GM23338 (cell line): ENCODE data around the gene EPS8L1. TPM values are rescaled to one million over a fixed set of nuclear protein-coding genes. Genes with fewer than 3 reads are reported as not detected.

Experiments
- ATAC-seq: fragments of 200-7000 bp; cut with Tn5 transposase; 3 replicates; pipeline ENCODE4 v1.9.1; 2020
- DNase-seq: peaks from one replicate; pipeline ENCODE4 v3.0.0-alpha.2; 2015; ENCODE audit warnings: low spot score
- H2AFZ ChIP-seq: fragments of 200-600 bp; sonication (generic); 2 replicates; pipeline ENCODE4 v1.8.0; 2016; ENCODE audit warnings: antibody characterized with exemption, mild to moderate bottlenecking, moderate library complexity
- H3F3A ChIP-seq: fragments of 200-600 bp; sonication (generic); replicated peaks from 2 replicates; pipeline ENCODE4 v1.8.0; 2017; ENCODE audit warnings: antibody characterized with exemption, mixed run types, low read depth
- H3K27ac ChIP-seq: fragments of 200-600 bp; sonication (generic); 2 replicates; pipeline ENCODE4 v1.6.1; 2016; ENCODE audit warnings: low read depth
- H3K27me3 ChIP-seq: fragments of 200-600 bp; sonication (generic); 2 replicates; pipeline ENCODE4 v1.8.0; 2016; ENCODE audit warnings: mild to moderate bottlenecking, mixed run types, moderate library complexity; ENCODE audit not compliant: insufficient read depth
- H3K36me3 ChIP-seq: fragments of 200-600 bp; sonication (generic); 2 replicates; pipeline ENCODE4 v1.8.0; 2016; ENCODE audit warnings: mild to moderate bottlenecking; ENCODE audit not compliant: insufficient read depth
- H3K4me1 ChIP-seq: fragments of 200-600 bp; sonication (generic); 2 replicates; pipeline ENCODE4 v1.8.0; 2016; ENCODE audit warnings: mild to moderate bottlenecking, moderate library complexity; ENCODE audit not compliant: insufficient read depth
- H3K4me2 ChIP-seq: fragments of 200-600 bp; sonication (generic); 2 replicates; pipeline ENCODE4 v1.7.1; 2017; ENCODE audit warnings: mixed run types
- H3K4me3 ChIP-seq: fragments of 200-600 bp; sonication (generic); 2 replicates; pipeline ENCODE4 v1.6.1; 2016; ENCODE audit warnings: mixed run types
- H3K79me2 ChIP-seq: fragments of 200-600 bp; sonication (generic); replicated peaks from 2 replicates; pipeline ENCODE4 v1.8.0; 2017; ENCODE audit warnings: mild to moderate bottlenecking; ENCODE audit not compliant: insufficient read depth
- H3K9me2 ChIP-seq: fragments of 200-600 bp; sonication (generic); 2 replicates; pipeline ENCODE4 v1.8.0; 2017; ENCODE audit not compliant: insufficient read depth
- H4K20me1 ChIP-seq: fragments of 200-600 bp; sonication (generic); replicated peaks from 2 replicates; pipeline ENCODE4 v1.8.0; 2017; ENCODE audit warnings: mild to moderate bottlenecking; ENCODE audit not compliant: insufficient read depth
- H3K27ac Mint-ChIP-seq: 2 replicates; pipeline ENCODE4 v1.8.0; 2020; ENCODE audit warnings: inconsistent platforms, mild to moderate bottlenecking, moderate library complexity, mixed read lengths
- H3K27me3 Mint-ChIP-seq: 3 replicates; pipeline ENCODE4 v1.8.0; 2022; ENCODE audit warnings: low read depth, mild to moderate bottlenecking, moderate library complexity, mixed read lengths, inconsistent platforms; ENCODE audit not compliant: insufficient read depth, poor library complexity
- H3K36me3 Mint-ChIP-seq: 3 replicates; pipeline ENCODE4 v1.8.0; 2021; ENCODE audit warnings: low read depth, mild to moderate bottlenecking, inconsistent platforms, moderate library complexity, mixed read lengths
- H3K4me1 Mint-ChIP-seq: 3 replicates; pipeline ENCODE4 v1.8.0; 2020; ENCODE audit warnings: mild to moderate bottlenecking, inconsistent platforms, mixed read lengths
- H3K4me3 Mint-ChIP-seq: 3 replicates; pipeline ENCODE4 v1.8.0; 2021; ENCODE audit warnings: moderate library complexity, mild to moderate bottlenecking, inconsistent platforms, mixed read lengths
- H3K9me3 Mint-ChIP-seq: 3 replicates; pipeline ENCODE4 v1.8.0; 2020; ENCODE audit warnings: moderate library complexity, mild to moderate bottlenecking, inconsistent platforms, mixed read lengths
- CREB1 ChIP-seq: fragments of 250-450 bp; sonication (Bioruptor Pico); IDR thresholded peaks from 2 replicates; pipeline ENCODE4 v1.5.0; 2020; ENCODE audit warnings: low read depth, mild to moderate bottlenecking, moderate library complexity
- EZH2 ChIP-seq: fragments of 200-600 bp; sonication (generic); IDR thresholded peaks from one replicate; pipeline ENCODE4 v1.8.0; 2017; ENCODE audit warnings: antibody characterized with exemption, mild to moderate bottlenecking, low read depth; ENCODE audit not compliant: unreplicated experiment
- EZH2phosphoT487 ChIP-seq: fragments of 200-600 bp; sonication (generic); IDR thresholded peaks from one replicate; pipeline ENCODE4 v1.8.1; 2018; ENCODE audit warnings: antibody characterized with exemption; ENCODE audit not compliant: unreplicated experiment
- JUNB ChIP-seq: IDR thresholded peaks from one replicate; pipeline ENCODE4 v1.6.1; 2016; ENCODE audit warnings: antibody characterized with exemption; ENCODE audit not compliant: unreplicated experiment
- NANOG ChIP-seq: IDR thresholded peaks from 2 replicates; pipeline ENCODE4 v1.6.1; 2016; ENCODE audit warnings: antibody characterized with exemption, borderline replicate concordance
- POLR2AphosphoS5 ChIP-seq: IDR thresholded peaks from 2 replicates; pipeline ENCODE4 v1.6.1; 2016; ENCODE audit warnings: antibody characterized with exemption, low read depth
- STAT1 ChIP-seq: IDR thresholded peaks from one replicate; pipeline ENCODE4 v1.6.1; 2016; ENCODE audit warnings: antibody characterized with exemption; ENCODE audit not compliant: unreplicated experiment
- ZNF114 ChIP-seq: fragments of 250-450 bp; sonication (Bioruptor Pico); IDR thresholded peaks from 2 replicates; pipeline ENCODE4 v1.5.0; 2020; ENCODE audit warnings: mild to moderate bottlenecking, moderate library complexity
- ZNF331 ChIP-seq: fragments of 250-450 bp; sonication (Bioruptor Pico); IDR thresholded peaks from 2 replicates; pipeline ENCODE4 v1.5.0; 2020; ENCODE audit warnings: low read depth, mild to moderate bottlenecking, moderate library complexity
- polyA plus RNA-seq: library from polyadenylated mRNA; unstranded; fragments of >200 nt; fragmentation: Nextera tagmentation; extraction: Ambion mirVana; gene quantifications from 2 replicates; pipeline ENCODE4 v1.2.1, GENCODE V29; 2016
- total RNA-seq: library from RNA; depleted of rRNA; stranded (reverse); fragments of >200 nt; shearing (Covaris generic); gene quantifications from 2 replicates; pipeline ENCODE4 v1.2.3, GENCODE V29; 2014
- TF ChIP-seq, protein P1 (sequence below): IDR thresholded peaks from one replicate; pipeline ENCODE4 v1.6.1; 2018; ENCODE audit warnings: antibody characterized with exemption; ENCODE audit not compliant: unreplicated experiment
- TF ChIP-seq, protein P2 (sequence below): IDR thresholded peaks from 2 replicates; pipeline ENCODE4 v1.6.1; 2016; ENCODE audit warnings: antibody characterized with exemption

The EPS8L1 gene
- total and polyA plus RNA-seq, 2 experiments from 2014 or later: 47.5 to 51.2 TPM

DNA sequence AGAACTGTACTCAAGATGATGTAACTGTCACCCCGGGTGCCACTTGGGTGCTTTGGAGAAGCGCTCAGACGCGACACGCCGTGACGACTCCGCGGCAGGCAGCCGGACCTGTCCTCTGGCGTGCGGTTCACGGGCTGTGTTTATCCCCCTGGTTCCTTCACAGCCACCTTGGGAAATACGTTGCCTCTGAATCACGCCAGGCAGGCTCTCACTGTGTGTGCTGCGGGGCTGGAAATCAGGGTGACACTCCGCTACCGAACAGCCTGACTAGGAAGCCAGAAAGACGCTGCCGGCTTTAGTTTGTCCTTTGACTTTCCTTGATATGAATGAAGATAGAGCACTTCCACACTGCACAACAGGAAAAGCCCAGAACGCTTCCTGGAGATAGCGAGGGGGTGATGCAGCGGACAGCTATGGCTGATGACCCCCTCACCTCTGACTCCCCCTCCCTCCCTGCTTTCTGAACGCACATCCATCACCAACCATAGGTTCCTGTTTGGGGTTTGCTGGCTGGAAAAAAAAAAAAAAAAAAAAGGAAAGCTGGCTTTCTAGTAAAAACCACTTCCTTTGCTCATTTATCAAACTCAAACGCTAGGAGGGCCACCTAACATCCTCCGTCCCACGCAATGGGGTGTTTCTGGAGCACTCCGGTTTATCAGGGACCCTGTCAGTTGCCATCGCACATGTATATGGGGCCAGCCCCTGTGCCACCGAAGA, 33.9 kb upstream of the EPS8L1 start:
- no peak overlapping the region for H3K27ac Mint-ChIP-seq
- peaks cover 37% of the 10 kb centered on the region for H3K36me3 Mint-ChIP-seq
- H3K9me2 ChIP-seq: no peaks in the 10 kb centered on the region
- peaks cover 27% of the 10 kb centered on the region; the same call in 1 of the 2 replicates for H3K79me2 ChIP-seq
- H3K27ac ChIP-seq: no peak overlapping the region
- no peaks in the 10 kb centered on the region for H3K4me1 Mint-ChIP-seq
- H3K9me3 Mint-ChIP-seq: no peaks in the 10 kb centered on the region
- peaks cover 22% of the 10 kb centered on the region; the same call in 1 of the 2 replicates for H4K20me1 ChIP-seq
- no peak overlapping the region for H3K4me3 ChIP-seq
- H3K27me3 Mint-ChIP-seq: peaks cover 6% of the 10 kb centered on the region
- TF ChIP-seq NANOG (no peak), EZH2 (no peak), POLR2AphosphoS5 (no peak), STAT1 (no peak), EZH2phosphoT487 (no peak), CREB1 (CRISPR knock-in tag) (no peak), ZNF114 (CRISPR knock-in tag) (no peak)
- TF ChIP-seq, protein P1, sequence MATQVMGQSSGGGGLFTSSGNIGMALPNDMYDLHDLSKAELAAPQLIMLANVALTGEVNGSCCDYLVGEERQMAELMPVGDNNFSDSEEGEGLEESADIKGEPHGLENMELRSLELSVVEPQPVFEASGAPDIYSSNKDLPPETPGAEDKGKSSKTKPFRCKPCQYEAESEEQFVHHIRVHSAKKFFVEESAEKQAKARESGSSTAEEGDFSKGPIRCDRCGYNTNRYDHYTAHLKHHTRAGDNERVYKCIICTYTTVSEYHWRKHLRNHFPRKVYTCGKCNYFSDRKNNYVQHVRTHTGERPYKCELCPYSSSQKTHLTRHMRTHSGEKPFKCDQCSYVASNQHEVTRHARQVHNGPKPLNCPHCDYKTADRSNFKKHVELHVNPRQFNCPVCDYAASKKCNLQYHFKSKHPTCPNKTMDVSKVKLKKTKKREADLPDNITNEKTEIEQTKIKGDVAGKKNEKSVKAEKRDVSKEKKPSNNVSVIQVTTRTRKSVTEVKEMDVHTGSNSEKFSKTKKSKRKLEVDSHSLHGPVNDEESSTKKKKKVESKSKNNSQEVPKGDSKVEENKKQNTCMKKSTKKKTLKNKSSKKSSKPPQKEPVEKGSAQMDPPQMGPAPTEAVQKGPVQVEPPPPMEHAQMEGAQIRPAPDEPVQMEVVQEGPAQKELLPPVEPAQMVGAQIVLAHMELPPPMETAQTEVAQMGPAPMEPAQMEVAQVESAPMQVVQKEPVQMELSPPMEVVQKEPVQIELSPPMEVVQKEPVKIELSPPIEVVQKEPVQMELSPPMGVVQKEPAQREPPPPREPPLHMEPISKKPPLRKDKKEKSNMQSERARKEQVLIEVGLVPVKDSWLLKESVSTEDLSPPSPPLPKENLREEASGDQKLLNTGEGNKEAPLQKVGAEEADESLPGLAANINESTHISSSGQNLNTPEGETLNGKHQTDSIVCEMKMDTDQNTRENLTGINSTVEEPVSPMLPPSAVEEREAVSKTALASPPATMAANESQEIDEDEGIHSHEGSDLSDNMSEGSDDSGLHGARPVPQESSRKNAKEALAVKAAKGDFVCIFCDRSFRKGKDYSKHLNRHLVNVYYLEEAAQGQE: no peak
- TF ChIP-seq, protein P2, sequence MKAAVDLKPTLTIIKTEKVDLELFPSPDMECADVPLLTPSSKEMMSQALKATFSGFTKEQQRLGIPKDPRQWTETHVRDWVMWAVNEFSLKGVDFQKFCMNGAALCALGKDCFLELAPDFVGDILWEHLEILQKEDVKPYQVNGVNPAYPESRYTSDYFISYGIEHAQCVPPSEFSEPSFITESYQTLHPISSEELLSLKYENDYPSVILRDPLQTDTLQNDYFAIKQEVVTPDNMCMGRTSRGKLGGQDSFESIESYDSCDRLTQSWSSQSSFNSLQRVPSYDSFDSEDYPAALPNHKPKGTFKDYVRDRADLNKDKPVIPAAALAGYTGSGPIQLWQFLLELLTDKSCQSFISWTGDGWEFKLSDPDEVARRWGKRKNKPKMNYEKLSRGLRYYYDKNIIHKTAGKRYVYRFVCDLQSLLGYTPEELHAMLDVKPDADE: no peak
- ATAC-seq (no peak), DNase-seq (no peak)
- no peaks in the 10 kb centered on the region for H3F3A ChIP-seq
- no peak overlapping the region for H3K4me3 Mint-ChIP-seq
- H3K4me2 ChIP-seq: no peak overlapping the region
- no peak overlapping the region for H2AFZ ChIP-seq
- H3K36me3 ChIP-seq: no peaks in the 10 kb centered on the region
- H3K4me1 ChIP-seq: no peaks in the 10 kb centered on the region
- no peaks in the 10 kb centered on the region for H3K27me3 ChIP-seq

DNA sequence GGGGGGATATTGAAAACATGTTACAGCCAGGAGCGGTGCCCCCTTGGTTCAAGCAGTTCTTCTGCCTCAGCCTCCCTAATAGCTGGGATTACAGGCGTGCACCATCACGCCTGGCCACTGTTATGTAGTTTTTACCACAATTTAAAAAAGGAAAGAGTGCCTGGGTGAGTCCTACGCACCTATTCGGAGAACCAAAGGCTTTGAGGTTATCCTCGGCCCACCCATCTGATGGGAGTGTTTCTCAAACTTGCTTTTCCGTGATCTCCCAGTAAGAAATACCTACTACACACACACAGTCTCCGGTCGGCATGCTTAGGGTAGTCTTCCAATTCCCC, 33.4 kb upstream of the EPS8L1 start:
- DNase-seq: no peak
- peaks cover 27% of the 10 kb centered on the region; the same call in 1 of the 2 replicates for H3K79me2 ChIP-seq
- no peak overlapping the region for H3K27ac Mint-ChIP-seq
- peaks cover 38% of the 10 kb centered on the region for H3K36me3 Mint-ChIP-seq
- H3K4me2 ChIP-seq: no peak overlapping the region
- no peak overlapping the region for H2AFZ ChIP-seq
- H3K4me3 Mint-ChIP-seq: no peak overlapping the region
- no peaks in the 10 kb centered on the region for H3K36me3 ChIP-seq
- no peaks in the 10 kb centered on the region for H3K9me2 ChIP-seq
- no peaks in the 10 kb centered on the region for H3K27me3 ChIP-seq
- peaks cover 21% of the 10 kb centered on the region; the same call in 1 of the 2 replicates for H4K20me1 ChIP-seq
- H3K4me3 ChIP-seq: no peak overlapping the region
- H3K9me3 Mint-ChIP-seq: no peaks in the 10 kb centered on the region
- H3F3A ChIP-seq: no peaks in the 10 kb centered on the region
- no peak overlapping the region for H3K27ac ChIP-seq
- H3K4me1 Mint-ChIP-seq: no peaks in the 10 kb centered on the region
- peaks cover 6% of the 10 kb centered on the region for H3K27me3 Mint-ChIP-seq
- no peaks in the 10 kb centered on the region for H3K4me1 ChIP-seq
- no peak for ATAC-seq
- TF ChIP-seq JUNB (no peak), NANOG (no peak), CREB1 (CRISPR knock-in tag) (no peak), ZNF114 (CRISPR knock-in tag) (no peak), STAT1 (no peak), ZNF331 (CRISPR knock-in tag) (no peak), POLR2AphosphoS5 (no peak), EZH2phosphoT487 (no peak), EZH2 (no peak)
- TF ChIP-seq, protein P2: no peak
- TF ChIP-seq, protein P1: no peak
